ENCODE data around the gene CCL7.

CCL7 gene

DNA sequence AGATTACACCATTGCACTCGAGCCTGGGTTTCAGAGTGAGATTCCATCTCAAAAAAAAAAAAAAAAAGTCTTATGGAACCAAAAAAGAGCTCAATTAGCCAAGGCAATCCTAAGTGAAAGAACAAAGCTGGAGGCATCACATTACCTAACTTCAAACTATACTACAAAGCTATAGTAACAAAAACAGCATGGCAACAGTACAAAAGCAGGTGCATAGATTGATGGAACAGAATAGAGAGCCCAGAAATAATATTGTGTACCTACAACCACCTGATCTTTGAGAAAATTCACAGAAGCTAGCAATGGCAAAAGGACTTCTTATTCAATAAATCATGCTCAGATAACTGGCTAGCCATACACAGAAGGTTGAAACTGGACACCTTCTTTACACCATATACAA lies 39.7 kb upstream of the CCL7 start:
- Histone ChIP-seq H3K36me3 (ENCODE audit: insufficient read depth, low read length) (no peaks in the 10 kb centered on the region), H3F3A (ENCODE audit: insufficient read depth, low read length) (no peaks in the 10 kb centered on the region), H3K27me3 (ENCODE audit: insufficient read depth, low read length) (no peaks in the 10 kb centered on the region), H3K9me3 (ENCODE audit: low read length) (no peaks in the 10 kb centered on the region; the same call in 1 of the 2 replicates), H2AFZ (ENCODE audit: low read length) (no peak overlapping the region), H3K4me1 (ENCODE audit: insufficient read depth, low read length, severe bottlenecking) (no peaks in the 10 kb centered on the region), H3K4me3 (ENCODE audit: low read depth, low read length, poor library complexity, severe bottlenecking) (no peak overlapping the region), H3K4me2 (ENCODE audit: low read length) (no peak overlapping the region), H3K9me2 (ENCODE audit: low read depth, low read length) (no peaks in the 10 kb centered on the region), H4K20me1 (ENCODE audit: insufficient read depth, low read length) (no peaks in the 10 kb centered on the region), H3K27ac (ENCODE audit: low read depth, low read length, poor library complexity, severe bottlenecking) (no peak overlapping the region), H3K79me2 (ENCODE audit: insufficient read depth, low read length) (no peaks in the 10 kb centered on the region), H3K9ac (ENCODE audit: low read length) (no peak overlapping the region)
- TF ChIP-seq, protein P1, sequence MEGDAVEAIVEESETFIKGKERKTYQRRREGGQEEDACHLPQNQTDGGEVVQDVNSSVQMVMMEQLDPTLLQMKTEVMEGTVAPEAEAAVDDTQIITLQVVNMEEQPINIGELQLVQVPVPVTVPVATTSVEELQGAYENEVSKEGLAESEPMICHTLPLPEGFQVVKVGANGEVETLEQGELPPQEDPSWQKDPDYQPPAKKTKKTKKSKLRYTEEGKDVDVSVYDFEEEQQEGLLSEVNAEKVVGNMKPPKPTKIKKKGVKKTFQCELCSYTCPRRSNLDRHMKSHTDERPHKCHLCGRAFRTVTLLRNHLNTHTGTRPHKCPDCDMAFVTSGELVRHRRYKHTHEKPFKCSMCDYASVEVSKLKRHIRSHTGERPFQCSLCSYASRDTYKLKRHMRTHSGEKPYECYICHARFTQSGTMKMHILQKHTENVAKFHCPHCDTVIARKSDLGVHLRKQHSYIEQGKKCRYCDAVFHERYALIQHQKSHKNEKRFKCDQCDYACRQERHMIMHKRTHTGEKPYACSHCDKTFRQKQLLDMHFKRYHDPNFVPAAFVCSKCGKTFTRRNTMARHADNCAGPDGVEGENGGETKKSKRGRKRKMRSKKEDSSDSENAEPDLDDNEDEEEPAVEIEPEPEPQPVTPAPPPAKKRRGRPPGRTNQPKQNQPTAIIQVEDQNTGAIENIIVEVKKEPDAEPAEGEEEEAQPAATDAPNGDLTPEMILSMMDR (IDR thresholded peaks at IDR 0.05; ENCODE audit: low read length): no peak
- TF ChIP-seq EZH2 (IDR thresholded peaks at IDR 0.05; ENCODE audit: borderline replicate concordance, low read length): no peak

DNA sequence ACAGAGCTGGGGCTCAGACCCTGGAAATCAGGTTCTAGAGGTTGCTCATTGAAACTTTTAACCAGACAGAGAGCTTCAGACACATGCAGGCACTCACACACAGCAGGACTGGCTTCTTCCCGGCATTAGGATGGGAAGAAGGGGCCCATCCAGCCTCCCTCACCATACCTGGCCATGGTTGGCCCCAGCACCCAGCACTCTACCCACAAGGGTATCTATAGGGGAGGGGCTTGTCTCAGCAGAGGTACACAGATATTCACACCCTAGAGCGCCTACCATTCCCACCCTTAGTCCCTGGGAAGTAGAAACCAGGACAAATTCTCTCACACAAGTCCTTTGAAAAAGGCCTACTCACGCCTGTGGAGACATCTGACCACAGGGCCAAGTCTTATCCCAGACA lies 35.4 kb upstream of the CCL7 start:
- H3K9me2 ChIP-seq (ENCODE audit: low read depth, low read length): no peaks in the 10 kb centered on the region
- H4K20me1 ChIP-seq (ENCODE audit: insufficient read depth, low read length): no peaks in the 10 kb centered on the region
- H3K36me3 ChIP-seq (ENCODE audit: insufficient read depth, low read length): no peaks in the 10 kb centered on the region
- no peaks in the 10 kb centered on the region for H3K79me2 ChIP-seq (ENCODE audit: insufficient read depth, low read length)
- H3K9me3 ChIP-seq (ENCODE audit: low read length): no peaks in the 10 kb centered on the region; the same call in 1 of the 2 replicates
- no peaks in the 10 kb centered on the region for H3K4me1 ChIP-seq (ENCODE audit: insufficient read depth, low read length, severe bottlenecking)
- no peak overlapping the region for H3K4me3 ChIP-seq (ENCODE audit: low read depth, low read length, poor library complexity, severe bottlenecking)
- no peak overlapping the region for H3K9ac ChIP-seq (ENCODE audit: low read length)
- H2AFZ ChIP-seq (ENCODE audit: low read length): no peak overlapping the region
- H3K27ac ChIP-seq (ENCODE audit: low read depth, low read length, poor library complexity, severe bottlenecking): no peak overlapping the region
- H3K4me2 ChIP-seq (ENCODE audit: low read length): no peak overlapping the region
- H3F3A ChIP-seq (ENCODE audit: insufficient read depth, low read length): no peaks in the 10 kb centered on the region
- no peaks in the 10 kb centered on the region for H3K27me3 ChIP-seq (ENCODE audit: insufficient read depth, low read length)
- TF ChIP-seq, protein P1 (IDR thresholded peaks at IDR 0.05; ENCODE audit: low read length): no peak
- no peak for TF ChIP-seq EZH2 (IDR thresholded peaks at IDR 0.05; ENCODE audit: borderline replicate concordance, low read length)

DNA sequence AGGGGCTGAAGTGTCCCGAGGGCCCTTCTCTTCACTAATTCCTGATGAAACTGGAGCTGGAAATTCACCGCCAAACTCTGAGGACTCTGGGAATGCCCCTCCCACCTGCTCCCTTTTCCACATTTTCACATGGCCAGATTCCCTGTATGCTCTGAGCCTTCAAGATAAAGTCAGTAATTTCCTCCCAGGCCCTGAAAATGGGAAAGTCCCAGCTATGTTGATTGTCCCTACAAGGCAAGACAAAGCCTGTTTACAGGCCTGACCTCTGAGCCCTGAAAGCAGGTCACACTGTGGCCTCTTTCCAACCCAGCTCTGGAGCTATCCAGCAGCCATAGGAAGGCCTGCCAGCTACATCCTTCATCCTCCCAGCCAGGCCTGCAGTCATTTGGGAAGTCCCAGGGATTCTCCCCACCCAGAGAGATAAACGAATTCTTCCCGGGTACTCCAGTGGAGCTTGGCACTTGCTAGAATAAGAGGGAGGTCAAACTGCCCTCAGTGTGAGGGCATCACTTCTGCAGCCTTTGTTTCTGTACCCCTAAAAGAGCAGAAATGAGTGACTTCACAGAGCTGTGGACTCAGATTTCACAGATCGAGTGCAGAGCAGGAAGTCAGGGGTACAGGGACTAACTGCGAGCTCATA lies 34.5 kb upstream of the CCL7 start:
- no peak overlapping the region for H3K4me2 ChIP-seq (ENCODE audit: low read length)
- H3K79me2 ChIP-seq (ENCODE audit: insufficient read depth, low read length): no peaks in the 10 kb centered on the region
- H3K36me3 ChIP-seq (ENCODE audit: insufficient read depth, low read length): no peaks in the 10 kb centered on the region
- H3K27ac ChIP-seq (ENCODE audit: low read depth, low read length, poor library complexity, severe bottlenecking): no peak overlapping the region
- no peaks in the 10 kb centered on the region for H3K27me3 ChIP-seq (ENCODE audit: insufficient read depth, low read length)
- H3K9me2 ChIP-seq (ENCODE audit: low read depth, low read length): no peaks in the 10 kb centered on the region
- no peaks in the 10 kb centered on the region for H3F3A ChIP-seq (ENCODE audit: insufficient read depth, low read length)
- H3K4me3 ChIP-seq (ENCODE audit: low read depth, low read length, poor library complexity, severe bottlenecking): no peak overlapping the region
- no peaks in the 10 kb centered on the region for H4K20me1 ChIP-seq (ENCODE audit: insufficient read depth, low read length)
- H3K9me3 ChIP-seq (ENCODE audit: low read length): no peaks in the 10 kb centered on the region
- TF ChIP-seq, protein P1 (IDR thresholded peaks at IDR 0.05; ENCODE audit: low read length): no peak
- no peak for TF ChIP-seq EZH2 (IDR thresholded peaks at IDR 0.05; ENCODE audit: borderline replicate concordance, low read length)
- no peak overlapping the region for H3K9ac ChIP-seq (ENCODE audit: low read length)
- no peaks in the 10 kb centered on the region for H3K4me1 ChIP-seq (ENCODE audit: insufficient read depth, low read length, severe bottlenecking)
- no peak overlapping the region for H2AFZ ChIP-seq (ENCODE audit: low read length)
